ENCODE results near the gene KIAA0930.

The KIAA0930 gene

GRCh38 chr22:45202333-45203149, 38.2 kb downstream of the KIAA0930 start:
- peak overlapping the region; percentile 61 to 87 for H3K18ac ChIP-seq (ENCODE audit: low read depth in 1 of 2, low read length in 2 of 2)
- H3K79me1 ChIP-seq (replicated peaks; ENCODE audit: low read length, poor library complexity, severe bottlenecking): peaks cover 11% of the 10 kb centered on the region
- no peak overlapping the region for H2BK120ac ChIP-seq (ENCODE audit: low read depth, low read length)
- H2BK12ac ChIP-seq (ENCODE audit: low read length in 2 of 2): peak overlapping the region; percentile 12 to 13
- H3K36me3 ChIP-seq (ENCODE audit: control insufficient read depth in 1 of 2, insufficient read depth in 2 of 2, low read depth in 1 of 2, low read length in 2 of 2): peaks cover 64 to 72% of the 10 kb centered on the region in 2 experiments
- H3K14ac ChIP-seq (ENCODE audit: low read length in 2 of 2): peak overlapping the region in 1 of 2 experiments; percentile 93
- H3K27ac ChIP-seq (ENCODE audit: low read length, poor library complexity, severe bottlenecking): no peak overlapping the region
- H4K91ac ChIP-seq (ENCODE audit: low read length): peak overlapping the region; percentile 29
- H2BK5ac ChIP-seq (ENCODE audit: low read depth, low read length, poor library complexity, severe bottlenecking): no peak overlapping the region
- peak overlapping the region; percentile 55 for H2AK5ac ChIP-seq (ENCODE audit: low read length, severe bottlenecking)
- no peak overlapping the region for H3K23ac ChIP-seq (ENCODE audit: low read length in 2 of 2)
- H2AFZ ChIP-seq (ENCODE audit: low read depth, low read length): no peak overlapping the region
- no peaks in the 10 kb centered on the region for H3K9me3 ChIP-seq (ENCODE audit: control insufficient read depth, low read length)
- no peaks in the 10 kb centered on the region for H3K27me3 ChIP-seq (ENCODE audit: control insufficient read depth in 1 of 2, insufficient read depth in 1 of 2, low read length in 2 of 2)
- H3K4me1 ChIP-seq (ENCODE audit: control insufficient read depth, insufficient read depth, low read depth, low read length): peaks cover 27% of the 10 kb centered on the region
- H4K8ac ChIP-seq (ENCODE audit: low read length): peak overlapping the region; percentile 70
- H3K4me3 ChIP-seq (ENCODE audit: insufficient read depth in 1 of 2, low read depth in 1 of 2, low read length in 2 of 2): no peak overlapping the region
- DNase-seq: peak; percentile 51
- 87% methylated on average over 36 of the region's 36 CpGs for WGBS
- no peak overlapping the region for H3K9ac ChIP-seq (ENCODE audit: low read length)
- no peak overlapping the region for H3K4me2 ChIP-seq (ENCODE audit: low read length, poor library complexity, severe bottlenecking)
- peak overlapping the region; percentile 21 to 48 for H3K4ac ChIP-seq (ENCODE audit: low read depth in 1 of 2, low read length in 2 of 2)
- H2BK15ac ChIP-seq (ENCODE audit: low read depth, poor library complexity, severe bottlenecking): peak overlapping the region; percentile 29

- Histone ChIP-seq H3K4me1 (ENCODE audit: control insufficient read depth, insufficient read depth, low read depth, low read length) (peaks cover 26% of the 10 kb centered on the region), H3K4me3 (ENCODE audit: insufficient read depth in 1 of 2, low read depth in 1 of 2, low read length in 2 of 2) (no peak overlapping the region), H4K91ac (ENCODE audit: low read length) (peak overlapping the region; percentile 29), H3K79me1 (replicated peaks; ENCODE audit: low read length, poor library complexity, severe bottlenecking) (peaks cover 11% of the 10 kb centered on the region), H2BK15ac (ENCODE audit: low read depth, poor library complexity, severe bottlenecking) (no peak overlapping the region), H4K8ac (ENCODE audit: low read length) (peak overlapping the region; percentile 70), H3K18ac (ENCODE audit: low read depth in 1 of 2, low read length in 2 of 2) (peak overlapping the region; percentile 61 to 87), H3K27me3 (ENCODE audit: control insufficient read depth in 1 of 2, insufficient read depth in 1 of 2, low read length in 2 of 2) (no peaks in the 10 kb centered on the region), H2BK5ac (ENCODE audit: low read depth, low read length, poor library complexity, severe bottlenecking) (no peak overlapping the region), H3K27ac (ENCODE audit: low read length, poor library complexity, severe bottlenecking) (peak overlapping the region; percentile 65), H3K36me3 (ENCODE audit: control insufficient read depth in 1 of 2, insufficient read depth in 2 of 2, low read depth in 1 of 2, low read length in 2 of 2) (peaks cover 71 to 78% of the 10 kb centered on the region in 2 experiments), H2BK12ac (ENCODE audit: low read length in 2 of 2) (peak overlapping the region; percentile 12 to 13), H3K14ac (ENCODE audit: low read length in 2 of 2) (peak overlapping the region in 1 of 2 experiments; percentile 93), H3K4ac (ENCODE audit: low read depth in 1 of 2, low read length in 2 of 2) (peak overlapping the region; percentile 21 to 48), H2BK120ac (ENCODE audit: low read depth, low read length) (no peak overlapping the region), H2AFZ (ENCODE audit: low read depth, low read length) (no peak overlapping the region), H3K9ac (ENCODE audit: low read length) (no peak overlapping the region), H2AK5ac (ENCODE audit: low read length, severe bottlenecking) (peak overlapping the region; percentile 55), H3K4me2 (ENCODE audit: low read length, poor library complexity, severe bottlenecking) (no peak overlapping the region), H3K9me3 (ENCODE audit: control insufficient read depth, low read length) (no peaks in the 10 kb centered on the region), H3K23ac (ENCODE audit: low read length in 2 of 2) (no peak overlapping the region)
- 17% methylated on average over 9 of the region's 9 CpGs for WGBS
- DNase-seq: peak; percentile 98
Observed at GRCh38 chr22:45201678-45202332, 38.9 kb downstream of the KIAA0930 start.

GRCh38 chr22:45200860-45201511, 39.7 kb downstream of the KIAA0930 start:
- H2BK120ac ChIP-seq (ENCODE audit: low read depth, low read length): peak overlapping the region; percentile 68
- H2BK12ac ChIP-seq (ENCODE audit: low read length in 2 of 2): peak overlapping the region; percentile 86 to 98
- WGBS: 20% methylated on average over 16 of the region's 18 CpGs
- H3K4me2 ChIP-seq (ENCODE audit: low read length, poor library complexity, severe bottlenecking): no peak overlapping the region
- H2BK5ac ChIP-seq (ENCODE audit: low read depth, low read length, poor library complexity, severe bottlenecking): no peak overlapping the region
- peak overlapping the region; percentile 65 for H3K27ac ChIP-seq (ENCODE audit: low read length, poor library complexity, severe bottlenecking)
- H3K14ac ChIP-seq (ENCODE audit: low read length in 2 of 2): peak overlapping the region in 1 of 2 experiments; percentile 94
- peaks cover 26% of the 10 kb centered on the region for H3K4me1 ChIP-seq (ENCODE audit: control insufficient read depth, insufficient read depth, low read depth, low read length)
- H3K79me1 ChIP-seq (replicated peaks; ENCODE audit: low read length, poor library complexity, severe bottlenecking): peaks cover 11% of the 10 kb centered on the region
- peaks cover 78 to 86% of the 10 kb centered on the region in 2 experiments for H3K36me3 ChIP-seq (ENCODE audit: control insufficient read depth in 1 of 2, insufficient read depth in 2 of 2, low read depth in 1 of 2, low read length in 2 of 2)
- peak overlapping the region in 1 of 2 experiments; percentile 23 for H3K23ac ChIP-seq (ENCODE audit: low read length in 2 of 2)
- H4K91ac ChIP-seq (ENCODE audit: low read length): peak overlapping the region; percentile 96
- peak overlapping the region; percentile 1 to 90 for H3K18ac ChIP-seq (ENCODE audit: low read depth in 1 of 2, low read length in 2 of 2)
- H3K27me3 ChIP-seq (ENCODE audit: control insufficient read depth in 1 of 2, insufficient read depth in 1 of 2, low read length in 2 of 2): no peaks in the 10 kb centered on the region
- peak overlapping the region; percentile 5 for H4K8ac ChIP-seq (ENCODE audit: low read length)
- peak overlapping the region; percentile 87 for H2BK15ac ChIP-seq (ENCODE audit: low read depth, poor library complexity, severe bottlenecking)
- no peak overlapping the region for H3K4me3 ChIP-seq (ENCODE audit: insufficient read depth in 1 of 2, low read depth in 1 of 2, low read length in 2 of 2)
- DNase-seq: peak; percentile 95
- peak overlapping the region; percentile 87 to 92 for H3K4ac ChIP-seq (ENCODE audit: low read depth in 1 of 2, low read length in 2 of 2)
- peak overlapping the region; percentile 34 for H2AK5ac ChIP-seq (ENCODE audit: low read length, severe bottlenecking)
- H3K9me3 ChIP-seq (ENCODE audit: control insufficient read depth, low read length): no peaks in the 10 kb centered on the region
- H2AFZ ChIP-seq (ENCODE audit: low read depth, low read length): no peak overlapping the region
- no peak overlapping the region for H3K9ac ChIP-seq (ENCODE audit: low read length)

Data from mesenchymal stem cell (in vitro differentiated cells and primary cell).